ENCODE results near the gene RPS8.
"Not testable (repeated sequence)": the region's sequence is repeated elsewhere in the genome, so short reads cannot be mapped to it uniquely, and the experiment has no call there.

RPS8 gene

GRCh38 chr1:44797886-44798285 is 22.5 kb downstream of the RPS8 start:
- not testable (repeated sequence) for H2AFZ ChIP-seq (ENCODE audit: low read length); H3K4ac ChIP-seq (ENCODE audit: low read length); H3K9ac ChIP-seq (ENCODE audit: low read depth, low read length, poor library complexity); H3K18ac ChIP-seq (ENCODE audit: low read length); H2BK12ac ChIP-seq (ENCODE audit: low read length); H2BK15ac ChIP-seq (ENCODE audit: low read length); H4K91ac ChIP-seq (ENCODE audit: low read depth, low read length, poor library complexity); H2BK5ac ChIP-seq (ENCODE audit: low read length); H3K27ac ChIP-seq (replicated peaks; ENCODE audit: low read length); DNase-seq (ENCODE audit: low spot score); H3K14ac ChIP-seq (ENCODE audit: low read length); H2AK5ac ChIP-seq (ENCODE audit: low read depth, low read length); H3K23ac ChIP-seq (ENCODE audit: low read depth, low read length, poor library complexity); H3K79me1 ChIP-seq (ENCODE audit: low read depth, low read length); H2BK120ac ChIP-seq (ENCODE audit: low read depth, low read length); H3K4me2 ChIP-seq (ENCODE audit: insufficient read depth, low read length, poor library complexity, severe bottlenecking); H3K4me3 ChIP-seq (ENCODE audit: low read length in 2 of 2); H3K9me3 ChIP-seq (replicated peaks in 1 of 2; ENCODE audit: control insufficient read depth in 2 of 2, insufficient read depth in 1 of 2, low read depth in 1 of 2, low read length in 2 of 2); H3K27me3 ChIP-seq (ENCODE audit: control insufficient read depth in 3 of 3, insufficient read depth in 3 of 3, low read depth in 1 of 3, low read length in 3 of 3); H4K8ac ChIP-seq (ENCODE audit: low read depth, low read length); H3K36me3 ChIP-seq (replicated peaks in 1 of 2; ENCODE audit: control insufficient read depth in 2 of 2, insufficient read depth in 2 of 2, low read length in 2 of 2)
- peaks cover 13 to 20% of the 10 kb centered on the region in 2 donors for H3K4me1 ChIP-seq (ENCODE audit: control insufficient read depth in 2 of 2, insufficient read depth in 1 of 2, low read depth in 1 of 2, low read length in 2 of 2)
- WGBS, 2 donors (ENCODE audit: extremely low coverage in 2 of 2, insufficient read length in 2 of 2, insufficient replicate concordance in 1 of 2), result no CpG with 5 or more reads among the region's 8 CpGs

GRCh38 chr1:44798481-44799365 is 23.4 kb downstream of the RPS8 start:
- peak overlapping the region; percentile 90 for H2BK12ac ChIP-seq (ENCODE audit: low read length)
- peak overlapping the region; percentile 77 for H3K9ac ChIP-seq (ENCODE audit: low read depth, low read length, poor library complexity)

GRCh38 chr1:44799770-44800584 is 24.6 kb downstream of the RPS8 start, which contains the start of gene PLK3:
TSS of gene PLK3 (plus strand) at chr1:44800377. CDS start at chr1:44800464, 87 bp downstream.
- peak; percentile 96 for DNase-seq (ENCODE audit: low spot score)
- H2BK12ac ChIP-seq (ENCODE audit: low read length), result peak within 1 kb of the TSS; percentile 33
- peak within 1 kb of the TSS; percentile 90 for H2BK5ac ChIP-seq (ENCODE audit: low read length)
- H3K79me1 ChIP-seq (ENCODE audit: low read depth, low read length), result peaks cover 6% of the 10 kb centered on the region
- H3K9ac ChIP-seq (ENCODE audit: low read depth, low read length, poor library complexity), result peak within 1 kb of the TSS; percentile 91
- H3K14ac ChIP-seq (ENCODE audit: low read length), result peak within 1 kb of the TSS; percentile 90
- H3K23ac ChIP-seq (ENCODE audit: low read depth, low read length, poor library complexity), result peak within 1 kb of the TSS; percentile 70
- H3K36me3 ChIP-seq (replicated peaks in 1 of 2; ENCODE audit: control insufficient read depth in 2 of 2, insufficient read depth in 2 of 2, low read length in 2 of 2), result peaks cover 15 to 23% of the 10 kb centered on the region in 2 donors
- no peak within 1 kb of the TSS for H3K4ac ChIP-seq (ENCODE audit: low read length)
- peak within 1 kb of the TSS; percentile 99 for H3K4me2 ChIP-seq (ENCODE audit: insufficient read depth, low read length, poor library complexity, severe bottlenecking)
- no peaks in the 10 kb centered on the region for H3K9me3 ChIP-seq (replicated peaks in 1 of 2; ENCODE audit: control insufficient read depth in 2 of 2, insufficient read depth in 1 of 2, low read depth in 1 of 2, low read length in 2 of 2)
- H2BK120ac ChIP-seq (ENCODE audit: low read depth, low read length), result no peak within 1 kb of the TSS
- peak within 1 kb of the TSS; percentile 91 for H3K27ac ChIP-seq (replicated peaks; ENCODE audit: low read length)
- no peaks in the 10 kb centered on the region for H3K27me3 ChIP-seq (ENCODE audit: control insufficient read depth in 3 of 3, insufficient read depth in 3 of 3, low read depth in 1 of 3, low read length in 3 of 3)
- H3K18ac ChIP-seq (ENCODE audit: low read length), result peak within 1 kb of the TSS; percentile 96
- peaks cover 22 to 23% of the 10 kb centered on the region in 2 donors for H3K4me1 ChIP-seq (ENCODE audit: control insufficient read depth in 2 of 2, insufficient read depth in 1 of 2, low read depth in 1 of 2, low read length in 2 of 2)
- no CpG with 5 or more reads among the region's 79 CpGs for WGBS, 2 donors (ENCODE audit: extremely low coverage in 2 of 2, insufficient read length in 2 of 2, insufficient replicate concordance in 1 of 2)
- peak within 1 kb of the TSS; percentile 84 for H2BK15ac ChIP-seq (ENCODE audit: low read length)
- H2AK5ac ChIP-seq (ENCODE audit: low read depth, low read length), result peak within 1 kb of the TSS; percentile 89
- peak within 1 kb of the TSS; percentile 87 for H2AFZ ChIP-seq (ENCODE audit: low read length)
- H3K4me3 ChIP-seq (ENCODE audit: low read length in 2 of 2), result peak within 1 kb of the TSS; percentile 66 to 87
- H4K91ac ChIP-seq (ENCODE audit: low read depth, low read length, poor library complexity), result no peak within 1 kb of the TSS
- no peak within 1 kb of the TSS for H4K8ac ChIP-seq (ENCODE audit: low read depth, low read length)

More at GRCh38 chr1:44798481-44799365, 23.4 kb downstream of the RPS8 start:
- Histone ChIP-seq H3K4me3 (ENCODE audit: low read length in 2 of 2) (no peak overlapping the region), H3K4ac (ENCODE audit: low read length) (no peak overlapping the region), H4K8ac (ENCODE audit: low read depth, low read length) (no peak overlapping the region), H3K79me1 (ENCODE audit: low read depth, low read length) (peaks cover 6% of the 10 kb centered on the region), H3K18ac (ENCODE audit: low read length) (peak overlapping the region; percentile 80), H2BK15ac (ENCODE audit: low read length) (peak overlapping the region; percentile 85), H2AK5ac (ENCODE audit: low read depth, low read length) (peak overlapping the region; percentile 90), H3K4me2 (ENCODE audit: insufficient read depth, low read length, poor library complexity, severe bottlenecking) (no peak overlapping the region), H2BK120ac (ENCODE audit: low read depth, low read length) (no peak overlapping the region), H3K27ac (replicated peaks; ENCODE audit: low read length) (no peak overlapping the region), H3K27me3 (ENCODE audit: control insufficient read depth in 3 of 3, insufficient read depth in 3 of 3, low read depth in 1 of 3, low read length in 3 of 3) (no peaks in the 10 kb centered on the region), H4K91ac (ENCODE audit: low read depth, low read length, poor library complexity) (no peak overlapping the region), H3K23ac (ENCODE audit: low read depth, low read length, poor library complexity) (no peak overlapping the region), H3K9me3 (replicated peaks in 1 of 2; ENCODE audit: control insufficient read depth in 2 of 2, insufficient read depth in 1 of 2, low read depth in 1 of 2, low read length in 2 of 2) (no peaks in the 10 kb centered on the region), H2AFZ (ENCODE audit: low read length) (peak overlapping the region; percentile 41), H3K4me1 (ENCODE audit: control insufficient read depth in 2 of 2, insufficient read depth in 1 of 2, low read depth in 1 of 2, low read length in 2 of 2) (peaks cover 22 to 23% of the 10 kb centered on the region in 2 donors), H3K36me3 (replicated peaks in 1 of 2; ENCODE audit: control insufficient read depth in 2 of 2, insufficient read depth in 2 of 2, low read length in 2 of 2) (peaks cover 6 to 11% of the 10 kb centered on the region in 2 donors), H3K14ac (ENCODE audit: low read length) (peak overlapping the region; percentile 21), H2BK5ac (ENCODE audit: low read length) (no peak overlapping the region)
- no CpG with 5 or more reads among the region's 10 CpGs for WGBS, 2 donors (ENCODE audit: extremely low coverage in 2 of 2, insufficient read length in 2 of 2, insufficient replicate concordance in 1 of 2)
- no peak for DNase-seq (ENCODE audit: low spot score)

Measured in neuronal stem cell (in vitro differentiated cells).